Mesenchymal stem cell (in vitro differentiated cells and primary cell): ENCODE results near the gene ANP32A.

ENCODE experiments used
- DNase-seq: peaks from one replicate; pipeline ENCODE4 v3.0.0-alpha.2; 2013
- H2AFZ ChIP-seq: one replicate; pipeline ENCODE4 v1.6.1; 2013; ENCODE audit warnings: low read depth, mild to moderate bottlenecking, control low read depth, inconsistent platforms, low read length, moderate library complexity
- H2AK5ac ChIP-seq: 2 replicates; pipeline ENCODE4 v1.6.1; 2013; ENCODE audit warnings: low read length, moderate library complexity, mild to moderate bottlenecking, inconsistent platforms; ENCODE audit not compliant: severe bottlenecking
- H2BK120ac ChIP-seq: one replicate; pipeline ENCODE4 v1.6.1; 2013; ENCODE audit warnings: low read depth, mild to moderate bottlenecking, inconsistent platforms, low read length, moderate library complexity
- H2BK12ac ChIP-seq, 2 experiments: one replicate each; pipeline ENCODE4 v1.6.1; 2013; ENCODE audit warnings: inconsistent platforms in 2 of 2, low read length in 2 of 2, mild to moderate bottlenecking in 2 of 2, moderate library complexity in 2 of 2, control low read depth in 1 of 2
- H2BK15ac ChIP-seq: one replicate; pipeline ENCODE4 v1.6.1; 2013; ENCODE audit warnings: mild to moderate bottlenecking, low read depth, inconsistent platforms; ENCODE audit not compliant: poor library complexity, severe bottlenecking
- H2BK5ac ChIP-seq: 2 replicates; pipeline ENCODE4 v1.6.1; 2013; ENCODE audit warnings: low read depth, mild to moderate bottlenecking, low read length, control low read depth, inconsistent platforms; ENCODE audit not compliant: poor library complexity, severe bottlenecking
- H3K14ac ChIP-seq, 2 experiments: one replicate each; pipeline ENCODE4 v1.6.1; 2013; ENCODE audit warnings: inconsistent platforms in 2 of 2, low read length in 2 of 2, control low read depth in 1 of 2, mild to moderate bottlenecking in 1 of 2, moderate library complexity in 1 of 2
- H3K18ac ChIP-seq, 2 experiments: one replicate each; pipeline ENCODE4 v1.6.1; 2013; ENCODE audit warnings: inconsistent platforms in 2 of 2, low read length in 2 of 2, control low read depth in 1 of 2, low read depth in 1 of 2, mild to moderate bottlenecking in 1 of 2
- H3K23ac ChIP-seq, 2 experiments: one replicate each; pipeline ENCODE4 v1.6.1; 2013; ENCODE audit warnings: inconsistent platforms in 2 of 2, low read length in 2 of 2, mild to moderate bottlenecking in 2 of 2, moderate library complexity in 2 of 2, control low read depth in 1 of 2
- H3K27ac ChIP-seq: 2 replicates; pipeline ENCODE4 v1.5.1; 2013; ENCODE audit warnings: mild to moderate bottlenecking, moderate library complexity, low read length, control low read depth, inconsistent platforms; ENCODE audit not compliant: poor library complexity, severe bottlenecking
- H3K27me3 ChIP-seq, 2 experiments: 2 replicates each; pipeline versions ENCODE4 v1.6.1 to v1.7.0; 2013; ENCODE audit warnings: low read length in 2 of 2, mild to moderate bottlenecking in 2 of 2, moderate library complexity in 2 of 2, control low read depth in 1 of 2, inconsistent platforms in 1 of 2; ENCODE audit not compliant: control insufficient read depth in 1 of 2, insufficient read depth in 1 of 2
- H3K36me3 ChIP-seq, 2 experiments: 2 replicates each; pipeline versions ENCODE4 v1.6.1 to v1.7.0; 2013; ENCODE audit warnings: low read length in 2 of 2, control low read depth in 1 of 2, inconsistent platforms in 1 of 2, low read depth in 1 of 2, mild to moderate bottlenecking in 1 of 2; ENCODE audit not compliant: insufficient read depth in 2 of 2, control insufficient read depth in 1 of 2
- H3K4ac ChIP-seq, 2 experiments: one replicate each; pipeline ENCODE4 v1.6.1; 2013; ENCODE audit warnings: inconsistent platforms in 2 of 2, low read length in 2 of 2, mild to moderate bottlenecking in 2 of 2, moderate library complexity in 2 of 2, control low read depth in 1 of 2, low read depth in 1 of 2
- H3K4me1 ChIP-seq: 2 replicates; pipeline ENCODE4 v1.6.1; 2013; ENCODE audit warnings: low read depth, low read length, control low read depth; ENCODE audit not compliant: control insufficient read depth, insufficient read depth
- H3K4me2 ChIP-seq: 2 replicates; pipeline ENCODE4 v1.6.1; 2013; ENCODE audit warnings: low read length, mild to moderate bottlenecking, inconsistent platforms; ENCODE audit not compliant: poor library complexity, severe bottlenecking
- H3K4me3 ChIP-seq, 2 experiments: 2 replicates each; pipeline versions ENCODE4 v1.5.1 to v1.7.0; 2013; ENCODE audit warnings: low read length in 2 of 2, mild to moderate bottlenecking in 2 of 2, control low read depth in 1 of 2, low read depth in 1 of 2; ENCODE audit not compliant: insufficient read depth in 1 of 2
- H3K79me1 ChIP-seq: replicated peaks from 2 replicates; pipeline ENCODE4 v1.6.1; 2013; ENCODE audit warnings: mild to moderate bottlenecking, control low read depth, low read length, inconsistent platforms; ENCODE audit not compliant: poor library complexity, severe bottlenecking
- H3K9ac ChIP-seq: 2 replicates; pipeline ENCODE4 v1.7.0; 2013; ENCODE audit warnings: mild to moderate bottlenecking, low read length, moderate library complexity
- H3K9me3 ChIP-seq: 2 replicates; pipeline ENCODE4 v1.7.0; 2013; ENCODE audit warnings: mild to moderate bottlenecking, low read length; ENCODE audit not compliant: control insufficient read depth
- H4K8ac ChIP-seq: one replicate; pipeline ENCODE4 v1.6.1; 2013; ENCODE audit warnings: inconsistent platforms, mild to moderate bottlenecking, low read length, moderate library complexity
- H4K91ac ChIP-seq: one replicate; pipeline ENCODE4 v1.6.1; 2013; ENCODE audit warnings: mild to moderate bottlenecking, low read length, inconsistent platforms
- WGBS: methylation state at CpG from one replicate; pipeline ENCODE4 v1.1.7; 2013; ENCODE audit warnings: mixed read lengths; 5-methylcytosine and 5-hydroxymethylcytosine counted together

The ANP32A gene

DNA sequence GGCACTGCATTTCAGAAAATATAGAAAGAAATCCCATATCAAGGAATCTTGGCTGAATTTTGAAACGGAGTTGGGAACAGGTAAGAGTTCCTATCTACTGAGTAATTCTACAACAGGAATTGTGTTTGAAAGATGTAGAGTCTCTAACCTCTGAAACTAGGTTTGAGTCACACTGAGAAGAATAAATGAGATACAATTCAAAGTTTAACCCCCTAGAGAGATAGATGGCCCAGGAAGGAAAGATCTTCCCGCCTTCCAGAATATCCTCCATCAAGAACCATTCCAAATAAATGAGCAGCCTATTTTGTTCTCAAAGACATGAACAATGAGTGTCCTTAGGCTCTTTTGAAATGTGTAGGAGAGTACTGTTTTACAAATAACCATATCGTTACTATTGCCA, 2.9 kb upstream of the ANP32A start:
- H3K4me3 ChIP-seq, result no peak overlapping the region
- no peak overlapping the region for H3K23ac ChIP-seq
- H2AFZ ChIP-seq, result no peak overlapping the region
- H3K36me3 ChIP-seq, result no peaks in the 10 kb centered on the region
- no peak overlapping the region for H3K4ac ChIP-seq
- no peak for DNase-seq
- no peak overlapping the region for H2BK120ac ChIP-seq
- H3K4me1 ChIP-seq, result no peaks in the 10 kb centered on the region
- H3K79me1 ChIP-seq, result no peaks in the 10 kb centered on the region
- WGBS, result 56% methylated on average over 1 of the region's 3 CpGs
- H2BK12ac ChIP-seq, result no peak overlapping the region
- H4K91ac ChIP-seq, result no peak overlapping the region
- peaks cover 0 to 4% of the 10 kb centered on the region in 2 experiments for H3K27me3 ChIP-seq
- H3K27ac ChIP-seq, result no peak overlapping the region
- no peak overlapping the region for H4K8ac ChIP-seq
- H3K9ac ChIP-seq, result no peak overlapping the region
- no peak overlapping the region for H3K18ac ChIP-seq
- H2AK5ac ChIP-seq, result no peak overlapping the region
- no peak overlapping the region for H3K4me2 ChIP-seq
- H3K9me3 ChIP-seq, result no peaks in the 10 kb centered on the region
- H3K14ac ChIP-seq, result no peak overlapping the region
- no peak overlapping the region for H2BK15ac ChIP-seq
- H2BK5ac ChIP-seq, result no peak overlapping the region

GRCh38 chr15:68822818-68823217, 2.1 kb upstream of the ANP32A start:
- Histone ChIP-seq H3K36me3 (no peaks in the 10 kb centered on the region), H4K91ac (no peak overlapping the region), H3K18ac (no peak overlapping the region), H3K79me1 (no peaks in the 10 kb centered on the region), H3K27me3 (peaks cover 0 to 4% of the 10 kb centered on the region in 2 experiments), H2BK15ac (no peak overlapping the region), H2BK5ac (no peak overlapping the region), H4K8ac (no peak overlapping the region), H3K27ac (no peak overlapping the region), H2AK5ac (no peak overlapping the region), H3K4ac (no peak overlapping the region), H3K23ac (no peak overlapping the region), H2BK12ac (no peak overlapping the region), H3K4me1 (no peaks in the 10 kb centered on the region), H3K4me2 (no peak overlapping the region), H3K14ac (no peak overlapping the region), H2AFZ (no peak overlapping the region), H2BK120ac (no peak overlapping the region), H3K9me3 (no peaks in the 10 kb centered on the region), H3K9ac (no peak overlapping the region), H3K4me3 (no peak overlapping the region)
- DNase-seq, result no peak
- 41% methylated on average over 1 of the region's 3 CpGs for WGBS

DNA sequence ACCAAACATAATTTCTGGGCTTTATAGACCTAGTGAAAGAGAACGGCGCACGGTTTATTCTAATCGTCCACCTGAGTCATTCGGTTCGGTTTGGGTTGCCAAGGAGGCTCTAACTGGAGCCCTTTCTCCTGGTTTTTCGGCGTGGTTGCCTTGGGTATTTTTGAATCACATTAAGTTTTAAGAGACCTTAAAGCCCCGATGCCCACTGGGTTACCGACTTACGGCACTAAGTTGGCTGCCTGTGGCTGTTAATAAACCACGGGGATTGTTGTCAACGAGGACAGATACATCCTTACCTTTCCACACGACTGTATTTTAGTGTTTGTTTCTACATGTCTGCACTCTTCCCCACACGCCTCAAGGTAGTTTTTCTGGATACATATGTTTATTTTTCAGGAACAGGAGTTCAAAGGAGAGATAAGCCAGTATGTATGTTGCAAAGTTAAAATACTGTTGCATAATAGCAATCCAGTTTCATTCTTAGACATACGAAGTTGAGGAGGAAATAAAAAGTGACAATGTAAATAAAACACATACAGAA, 1.2 kb upstream of the ANP32A start:
- no peak overlapping the region for H3K14ac ChIP-seq
- H2BK15ac ChIP-seq, result no peak overlapping the region
- no peak overlapping the region for H3K27ac ChIP-seq
- H3K4me2 ChIP-seq, result peak overlapping the region; percentile 85
- H2BK5ac ChIP-seq, result no peak overlapping the region
- H3K4me1 ChIP-seq, result no peaks in the 10 kb centered on the region
- H2BK12ac ChIP-seq, result no peak overlapping the region
- no peaks in the 10 kb centered on the region for H3K79me1 ChIP-seq
- H3K4me3 ChIP-seq, result peak overlapping the region in 1 of 2 experiments; percentile 93
- no peak overlapping the region for H4K8ac ChIP-seq
- H2AFZ ChIP-seq, result no peak overlapping the region
- WGBS, result 4% methylated on average over 13 of the region's 16 CpGs
- H4K91ac ChIP-seq, result no peak overlapping the region
- DNase-seq, result peak; percentile 22
- H3K27me3 ChIP-seq, result no peaks in the 10 kb centered on the region
- H3K18ac ChIP-seq, result peak overlapping the region in 1 of 2 experiments; percentile 24
- H3K4ac ChIP-seq, result no peak overlapping the region
- no peak overlapping the region for H2AK5ac ChIP-seq
- peak overlapping the region; percentile 70 for H3K9ac ChIP-seq
- no peak overlapping the region for H3K23ac ChIP-seq
- no peaks in the 10 kb centered on the region for H3K9me3 ChIP-seq
- H2BK120ac ChIP-seq, result no peak overlapping the region
- no peaks in the 10 kb centered on the region for H3K36me3 ChIP-seq

GRCh38 chr15:68821190-68821840, 620 bp upstream of the ANP32A start:
- no peak overlapping the region for H2BK5ac ChIP-seq
- H3K9me3 ChIP-seq, result no peaks in the 10 kb centered on the region
- no peaks in the 10 kb centered on the region for H3K79me1 ChIP-seq
- no peak overlapping the region for H4K91ac ChIP-seq
- peak overlapping the region; percentile 85 for H3K4me2 ChIP-seq
- peak overlapping the region; percentile 49 for H2BK15ac ChIP-seq
- H3K9ac ChIP-seq, result peak overlapping the region; percentile 70
- no peak overlapping the region for H4K8ac ChIP-seq
- H3K4me1 ChIP-seq, result no peaks in the 10 kb centered on the region
- no peak overlapping the region for H3K23ac ChIP-seq
- peak overlapping the region in 1 of 2 experiments; percentile 92 for H3K4ac ChIP-seq
- peak overlapping the region; percentile 81 to 93 for H3K4me3 ChIP-seq
- no peak overlapping the region for H2BK120ac ChIP-seq
- H3K27ac ChIP-seq, result no peak overlapping the region
- DNase-seq, result peak; percentile 13
- no peak overlapping the region for H2AK5ac ChIP-seq
- H3K14ac ChIP-seq, result peak overlapping the region in 1 of 2 experiments; percentile 81
- under 1% methylated on average over 29 of the region's 60 CpGs for WGBS
- no peaks in the 10 kb centered on the region for H3K27me3 ChIP-seq
- H2AFZ ChIP-seq, result peak overlapping the region; percentile 73
- peak overlapping the region in 1 of 2 experiments; percentile 63 for H2BK12ac ChIP-seq
- H3K36me3 ChIP-seq, result no peaks in the 10 kb centered on the region
- H3K18ac ChIP-seq, result peak overlapping the region; percentile 14 to 79
